ELF-1 (cell line): ENCODE results near the gene SWT1.

ENCODE experiments used
- DNase-seq: peaks from one replicate; pipeline ENCODE4 v3.0.0-alpha.2; 2016; ENCODE audit warnings: low read depth, low spot score

SWT1 gene

GRCh38 chr1:185287451-185287850 lies 130.5 kb downstream of the SWT1 start:
- no peak for DNase-seq

GRCh38 chr1:185288435-185288834 lies 131.5 kb downstream of the SWT1 start:
- no peak for DNase-seq

- no peak for DNase-seq
Observed at GRCh38 chr1:185289880-185290279, 132.9 kb downstream of the SWT1 start.

- DNase-seq = no peak
Observed at GRCh38 chr1:185291159-185291558, 134.2 kb downstream of the SWT1 start.

GRCh38 chr1:185291652-185292051 lies 134.7 kb downstream of the SWT1 start:
- no peak for DNase-seq

- DNase-seq = no peak
Observed at GRCh38 chr1:185292237-185292636, 135.3 kb downstream of the SWT1 start.

GRCh38 chr1:185293967-185294542 lies 137.1 kb downstream of the SWT1 start:
- DNase-seq = no peak

GRCh38 chr1:185295091-185295490 lies 138.1 kb downstream of the SWT1 start:
- no peak for DNase-seq

- DNase-seq = no peak
Observed at GRCh38 chr1:185297982-185298381, 141.0 kb downstream of the SWT1 start.

- DNase-seq = no peak
Observed at GRCh38 chr1:185300152-185300551, 143.2 kb downstream of the SWT1 start.

- DNase-seq = peak; percentile 8
Observed at GRCh38 chr1:185305419-185305818, 148.5 kb downstream of the SWT1 start.

GRCh38 chr1:185308126-185308525 lies 151.2 kb downstream of the SWT1 start:
- no peak for DNase-seq

GRCh38 chr1:185309566-185309965 lies 152.6 kb downstream of the SWT1 start:
- no peak for DNase-seq

- no peak for DNase-seq
Observed at GRCh38 chr1:185311589-185312225, 154.7 kb downstream of the SWT1 start.

GRCh38 chr1:185312361-185313138 lies 155.6 kb downstream of the SWT1 start:
- no peak for DNase-seq

GRCh38 chr1:185314411-185314810 lies 157.4 kb downstream of the SWT1 start:
- no peak for DNase-seq

GRCh38 chr1:185315445-185316071 lies 158.6 kb downstream of the SWT1 start:
- DNase-seq = no peak

- peak; percentile 81 for DNase-seq
Observed at GRCh38 chr1:185316163-185317033, 159.4 kb downstream of the SWT1 start.

GRCh38 chr1:185317034-185317885 lies 160.3 kb downstream of the SWT1 start, which contains the start of gene IVNS1ABP:
TSS of gene IVNS1ABP (minus strand) at chr1:185317243. CDS start at chr1:185309493, 7,750 bp downstream.
- DNase-seq = peak; percentile 96

- no peak for DNase-seq
Observed at GRCh38 chr1:185317886-185318310, 160.9 kb downstream of the SWT1 start.
